K562 (cell line): ENCODE data around the gene ZNF322. TPM values are rescaled to one million over a fixed set of nuclear protein-coding genes. Genes with fewer than 3 reads are reported as not detected.

Experiments
- CHD7 ChIP-seq: fragments of 200-600 bp; sonication (generic); IDR thresholded peaks from one replicate; pipeline ENCODE4 v1.6.1; 2012; ENCODE audit warnings: mild to moderate bottlenecking, low read depth, low read length, inconsistent platforms
- E2F3 ChIP-seq: fragments of 250-450 bp; sonication (Bioruptor Pico); IDR thresholded peaks from 2 replicates; pipeline ENCODE4 v1.4.0; 2020; ENCODE audit warnings: mild to moderate bottlenecking
- NR2C2 ChIP-seq, 2 experiments: fragments of 200-800 bp in 1 of 2; sonication (Bioruptor generic) in 1 of 2; sonication (generic) in 1 of 2; formaldehyde crosslinking in 1 of 2; IDR thresholded peaks; 2 replicates each; pipeline versions ENCODE4 v1.6.1 to v1.8.0; 2016 to 2022; ENCODE audit warnings: mild to moderate bottlenecking in 1 of 2, missing compliant biosample characterization in 1 of 2, missing genetic modification characterization in 1 of 2, missing genetic modification reagents in 1 of 2
- TRIM24 ChIP-seq, 2 experiments: fragments of 450-650 bp; IDR thresholded peaks; 2 replicates each; pipeline ENCODE4 v1.6.1; 2016
- ZFP91 ChIP-seq: sonication (generic); formaldehyde crosslinking; IDR thresholded peaks from 2 replicates; pipeline ENCODE4 v1.8.0; 2022; ENCODE audit warnings: mild to moderate bottlenecking, missing genetic modification reagents
- polyA plus RNA-seq, 8 experiments: library from polyadenylated mRNA; depleted of rRNA in 4 of 8; stranded (reverse) in 5 of 8; unstranded in 3 of 8; fragments of >200 nt; fragmentation: Nextera tagmentation in 2 of 8; fragmentation: Illumina TruSeq in 1 of 8; extraction: Ambion mirVana in 2 of 8; extraction: Trizol in 1 of 8; gene quantifications; 2 replicates each; pipeline versions ENCODE4 v1.2.1 to v1.2.3, GENCODE V29; 2011 to 2014; ENCODE audit warnings: inconsistent platforms in 1 of 8, missing spikeins in 1 of 8
- total RNA-seq, 7 experiments: library from RNA; depleted of rRNA in 6 of 7; stranded (reverse); fragments of >200 nt in 6 of 7; fragmentation: Illumina TruSeq in 2 of 7; extraction: Trizol in 2 of 7; gene quantifications; 2 replicates each; pipeline versions ENCODE4 v1.2.1 to v1.2.3, GENCODE V29; 2011 to 2021; ENCODE audit warnings: low replicate concordance in 1 of 7
- TF ChIP-seq, protein P1 (sequence below): fragments of 250-450 bp; sonication (Bioruptor Pico); IDR thresholded peaks from 2 replicates; pipeline ENCODE4 v1.4.0; 2020

ZNF322 gene
- total and polyA plus RNA-seq, 9 of the 15 experiments (the other 6 are each of a cell fraction or from before 2014, with no cell fraction given): 4.7 to 31.2 (median 18.7) TPM

DNA sequence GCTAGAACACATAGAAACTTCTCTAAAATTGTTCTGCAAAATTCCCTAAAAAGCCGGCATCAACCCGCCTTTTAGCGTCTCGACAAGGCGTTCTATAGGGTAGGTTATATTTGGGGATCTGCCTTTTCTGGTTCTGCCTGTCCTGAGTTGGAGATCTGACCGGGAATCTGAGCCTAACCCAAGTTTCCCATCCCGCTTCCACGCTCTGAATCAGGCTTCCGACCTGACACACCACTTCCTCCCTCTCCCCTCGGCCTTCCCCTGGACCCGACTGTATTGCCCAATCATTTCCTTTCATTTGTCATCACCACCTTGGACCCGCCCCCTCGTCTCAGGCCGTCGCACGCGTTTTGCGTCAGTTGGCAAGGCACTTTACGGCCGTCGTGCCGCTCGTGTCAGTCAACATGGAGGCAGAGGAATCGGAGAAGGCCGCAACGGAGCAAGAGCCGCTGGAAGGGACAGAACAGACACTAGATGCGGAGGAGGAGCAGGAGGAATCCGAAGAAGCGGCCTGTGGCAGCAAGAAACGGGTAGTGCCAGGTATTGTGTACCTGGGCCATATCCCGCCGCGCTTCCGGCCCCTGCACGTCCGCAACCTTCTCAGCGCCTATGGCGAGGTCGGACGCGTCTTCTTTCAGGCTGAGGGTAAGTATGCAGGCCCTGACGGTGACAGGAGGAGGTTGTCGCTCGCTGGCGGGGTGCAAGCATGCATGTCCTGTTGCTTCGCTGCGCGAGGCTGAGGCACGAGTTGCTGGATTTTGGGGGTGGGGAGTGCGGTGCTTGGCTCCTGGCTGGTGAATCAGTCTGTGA lies 62.8 kb downstream of the ZNF322 start, which contains the start of gene ABT1 (continued):
- peak; percentile 47 for TF ChIP-seq CHD7
- peak; percentile 72; the same call in 1 of the 2 replicates for TF ChIP-seq NR2C2 (CRISPR knock-in tag; IDR thresholded peaks at IDR 0.05)
- peak; percentile 79 for TF ChIP-seq NR2C2 (tag; IDR thresholded peaks at IDR 0.05)
- TF ChIP-seq TRIM24 (IDR thresholded peaks at IDR 0.05): peak; percentile 51 to 72; a peak in 3 of 4 replicates
- TF ChIP-seq, protein P1, sequence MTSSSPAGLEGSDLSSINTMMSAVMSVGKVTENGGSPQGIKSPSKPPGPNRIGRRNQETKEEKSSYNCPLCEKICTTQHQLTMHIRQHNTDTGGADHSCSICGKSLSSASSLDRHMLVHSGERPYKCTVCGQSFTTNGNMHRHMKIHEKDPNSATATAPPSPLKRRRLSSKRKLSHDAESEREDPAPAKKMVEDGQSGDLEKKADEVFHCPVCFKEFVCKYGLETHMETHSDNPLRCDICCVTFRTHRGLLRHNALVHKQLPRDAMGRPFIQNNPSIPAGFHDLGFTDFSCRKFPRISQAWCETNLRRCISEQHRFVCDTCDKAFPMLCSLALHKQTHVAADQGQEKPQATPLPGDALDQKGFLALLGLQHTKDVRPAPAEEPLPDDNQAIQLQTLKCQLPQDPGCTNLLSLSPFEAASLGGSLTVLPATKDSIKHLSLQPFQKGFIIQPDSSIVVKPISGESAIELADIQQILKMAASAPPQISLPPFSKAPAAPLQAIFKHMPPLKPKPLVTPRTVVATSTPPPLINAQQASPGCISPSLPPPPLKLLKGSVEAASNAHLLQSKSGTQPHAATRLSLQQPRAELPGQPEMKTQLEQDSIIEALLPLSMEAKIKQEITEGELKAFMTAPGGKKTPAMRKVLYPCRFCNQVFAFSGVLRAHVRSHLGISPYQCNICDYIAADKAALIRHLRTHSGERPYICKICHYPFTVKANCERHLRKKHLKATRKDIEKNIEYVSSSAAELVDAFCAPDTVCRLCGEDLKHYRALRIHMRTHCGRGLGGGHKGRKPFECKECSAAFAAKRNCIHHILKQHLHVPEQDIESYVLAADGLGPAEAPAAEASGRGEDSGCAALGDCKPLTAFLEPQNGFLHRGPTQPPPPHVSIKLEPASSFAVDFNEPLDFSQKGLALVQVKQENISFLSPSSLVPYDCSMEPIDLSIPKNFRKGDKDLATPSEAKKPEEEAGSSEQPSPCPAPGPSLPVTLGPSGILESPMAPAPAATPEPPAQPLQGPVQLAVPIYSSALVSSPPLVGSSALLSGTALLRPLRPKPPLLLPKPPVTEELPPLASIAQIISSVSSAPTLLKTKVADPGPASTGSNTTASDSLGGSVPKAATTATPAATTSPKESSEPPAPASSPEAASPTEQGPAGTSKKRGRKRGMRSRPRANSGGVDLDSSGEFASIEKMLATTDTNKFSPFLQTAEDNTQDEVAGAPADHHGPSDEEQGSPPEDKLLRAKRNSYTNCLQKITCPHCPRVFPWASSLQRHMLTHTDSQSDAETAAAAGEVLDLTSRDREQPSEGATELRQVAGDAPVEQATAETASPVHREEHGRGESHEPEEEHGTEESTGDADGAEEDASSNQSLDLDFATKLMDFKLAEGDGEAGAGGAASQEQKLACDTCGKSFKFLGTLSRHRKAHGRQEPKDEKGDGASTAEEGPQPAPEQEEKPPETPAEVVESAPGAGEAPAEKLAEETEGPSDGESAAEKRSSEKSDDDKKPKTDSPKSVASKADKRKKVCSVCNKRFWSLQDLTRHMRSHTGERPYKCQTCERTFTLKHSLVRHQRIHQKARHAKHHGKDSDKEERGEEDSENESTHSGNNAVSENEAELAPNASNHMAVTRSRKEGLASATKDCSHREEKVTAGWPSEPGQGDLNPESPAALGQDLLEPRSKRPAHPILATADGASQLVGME: no peak; the same call in 1 of the 2 replicates
- TF ChIP-seq ZFP91: no peak; the same call in 1 of the 2 replicates
- TF ChIP-seq E2F3 (CRISPR knock-in tag): no peak
